Retinal pigment epithelial cell (primary cell): Measurements from ENCODE around the gene SV2B.

Experiments
- DNase-seq: peaks from one replicate; pipeline ENCODE4 v3.0.0-alpha.2; 2010; ENCODE audit warnings: low read depth
- H3K4me3 ChIP-seq: 2 replicates; pipeline ENCODE4 v1.5.1; 2011; ENCODE audit warnings: mild to moderate bottlenecking, low read length, control low read depth, moderate library complexity
- CTCF ChIP-seq: conservative IDR thresholded peaks from 2 replicates; pipeline ENCODE4 v1.5.1; 2011; ENCODE audit warnings: low read depth, low read length, control low read depth, inconsistent platforms

SV2B gene

GRCh38 chr15:91214675-91215590 is 114.9 kb downstream of the SV2B start:
- no peak for DNase-seq
- TF ChIP-seq CTCF, result no peak
- H3K4me3 ChIP-seq, result no peak overlapping the region

GRCh38 chr15:91216000-91216399 is 115.9 kb downstream of the SV2B start:
- no peak overlapping the region for H3K4me3 ChIP-seq
- no peak for TF ChIP-seq CTCF
- DNase-seq, result no peak

- no peak for TF ChIP-seq CTCF
- no peak overlapping the region for H3K4me3 ChIP-seq
- no peak for DNase-seq
Observed at GRCh38 chr15:91219206-91219605, 119.1 kb downstream of the SV2B start.

- no peak for TF ChIP-seq CTCF
- H3K4me3 ChIP-seq, result no peak overlapping the region
- DNase-seq, result no peak
Observed at GRCh38 chr15:91222052-91222451, 122.0 kb downstream of the SV2B start.

GRCh38 chr15:91223863-91224262 is 123.8 kb downstream of the SV2B start:
- no peak for TF ChIP-seq CTCF
- no peak overlapping the region for H3K4me3 ChIP-seq
- DNase-seq, result no peak

- TF ChIP-seq CTCF, result peak; percentile 81
- no peak for DNase-seq
- H3K4me3 ChIP-seq, result no peak overlapping the region
Observed at GRCh38 chr15:91224755-91225380, 124.8 kb downstream of the SV2B start.

- DNase-seq, result no peak
- no peak overlapping the region for H3K4me3 ChIP-seq
- no peak for TF ChIP-seq CTCF
Observed at GRCh38 chr15:91225741-91226140, 125.7 kb downstream of the SV2B start.
